Subcutaneous adipose tissue (tissue), 4 donors: ENCODE measurements around the gene IL6ST. TPM values are rescaled to one million over a fixed set of nuclear protein-coding genes. Genes with fewer than 3 reads are reported as not detected.

Experiments used
- total RNA-seq, 4 donors: library from RNA; depleted of rRNA; stranded (reverse); fragments of >200 nt; gene quantifications; one replicate each; pipeline ENCODE4 v1.1.0, GENCODE V29; 2016
- TF ChIP-seq, protein P1 (sequence below): fragments of 450-650 bp; IDR thresholded peaks from one replicate; pipeline ENCODE4 v1.5.1; 2016; ENCODE audit warnings: low read depth, mild to moderate bottlenecking, control low read depth, antibody characterized with exemption, moderate library complexity

The IL6ST gene
- total RNA-seq, 4 donors from 2014 or later = 445 to 681 (median 552) TPM

DNA sequence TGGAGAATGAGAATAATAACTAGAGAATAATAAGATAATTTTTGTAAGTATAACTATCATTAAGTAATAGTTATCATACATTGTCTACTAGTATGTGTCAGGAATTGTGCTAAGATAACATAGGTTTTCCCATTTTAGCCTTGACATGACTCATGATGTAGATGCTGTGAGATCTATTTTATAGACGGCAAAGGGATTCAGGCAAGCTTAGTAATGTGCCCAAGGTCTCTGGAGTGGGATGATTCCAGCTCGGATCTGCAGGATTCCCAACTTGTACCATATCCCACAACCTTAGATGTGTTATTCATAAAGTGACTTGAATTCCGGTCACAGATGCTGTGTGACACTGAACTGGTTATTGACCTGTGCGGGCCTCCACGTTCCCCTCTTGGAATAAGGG is 92.1 kb downstream of the IL6ST start:
- TF ChIP-seq, protein P1, sequence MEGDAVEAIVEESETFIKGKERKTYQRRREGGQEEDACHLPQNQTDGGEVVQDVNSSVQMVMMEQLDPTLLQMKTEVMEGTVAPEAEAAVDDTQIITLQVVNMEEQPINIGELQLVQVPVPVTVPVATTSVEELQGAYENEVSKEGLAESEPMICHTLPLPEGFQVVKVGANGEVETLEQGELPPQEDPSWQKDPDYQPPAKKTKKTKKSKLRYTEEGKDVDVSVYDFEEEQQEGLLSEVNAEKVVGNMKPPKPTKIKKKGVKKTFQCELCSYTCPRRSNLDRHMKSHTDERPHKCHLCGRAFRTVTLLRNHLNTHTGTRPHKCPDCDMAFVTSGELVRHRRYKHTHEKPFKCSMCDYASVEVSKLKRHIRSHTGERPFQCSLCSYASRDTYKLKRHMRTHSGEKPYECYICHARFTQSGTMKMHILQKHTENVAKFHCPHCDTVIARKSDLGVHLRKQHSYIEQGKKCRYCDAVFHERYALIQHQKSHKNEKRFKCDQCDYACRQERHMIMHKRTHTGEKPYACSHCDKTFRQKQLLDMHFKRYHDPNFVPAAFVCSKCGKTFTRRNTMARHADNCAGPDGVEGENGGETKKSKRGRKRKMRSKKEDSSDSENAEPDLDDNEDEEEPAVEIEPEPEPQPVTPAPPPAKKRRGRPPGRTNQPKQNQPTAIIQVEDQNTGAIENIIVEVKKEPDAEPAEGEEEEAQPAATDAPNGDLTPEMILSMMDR = no peak

- TF ChIP-seq, protein P1 = no peak
Measured at GRCh38 chr5:55900776-55901175, 94.0 kb downstream of the IL6ST start.

GRCh38 chr5:55900068-55900467 is 94.7 kb downstream of the IL6ST start:
- TF ChIP-seq, protein P1 = no peak

DNA sequence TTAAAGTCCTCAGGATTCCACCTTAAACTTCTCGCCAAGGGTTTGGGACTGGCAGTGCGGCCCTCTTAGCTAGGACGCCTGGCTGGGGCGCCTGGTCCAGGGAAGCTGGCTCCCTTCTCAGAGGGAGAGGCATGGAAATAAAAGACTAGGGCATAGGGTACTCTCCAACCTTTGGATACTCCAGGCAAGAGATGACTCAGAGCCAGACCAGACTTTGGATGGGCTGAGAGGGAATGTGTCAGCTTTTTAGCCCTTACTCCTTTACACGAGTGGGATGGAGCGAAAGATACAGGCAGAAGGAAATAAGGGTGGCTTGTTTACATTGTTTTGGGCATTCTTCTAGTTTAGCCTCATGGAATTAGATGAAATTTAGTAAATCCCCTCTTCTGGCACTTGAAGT is 95.4 kb downstream of the IL6ST start:
- TF ChIP-seq, protein P1 = no peak

DNA sequence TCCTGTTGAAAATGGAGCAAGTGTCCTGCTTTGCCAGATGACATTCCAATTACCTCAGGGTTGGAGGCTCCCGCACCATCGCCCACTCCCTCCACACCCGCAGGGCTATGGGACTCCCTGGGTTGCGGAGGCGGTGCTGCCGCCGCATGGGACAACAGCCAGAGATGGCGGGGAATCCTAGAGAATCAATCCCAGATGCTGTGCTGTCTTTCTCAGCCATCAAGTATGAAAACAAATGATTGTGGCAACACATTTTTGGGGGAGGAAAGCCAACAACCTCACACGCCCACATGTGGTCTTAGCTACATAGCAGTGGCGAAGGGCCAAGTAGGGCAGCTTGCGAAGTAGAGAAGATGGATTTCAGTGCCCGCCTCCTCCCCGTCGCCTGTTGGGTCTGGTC is 96.9 kb downstream of the IL6ST start:
- TF ChIP-seq, protein P1 = no peak

DNA sequence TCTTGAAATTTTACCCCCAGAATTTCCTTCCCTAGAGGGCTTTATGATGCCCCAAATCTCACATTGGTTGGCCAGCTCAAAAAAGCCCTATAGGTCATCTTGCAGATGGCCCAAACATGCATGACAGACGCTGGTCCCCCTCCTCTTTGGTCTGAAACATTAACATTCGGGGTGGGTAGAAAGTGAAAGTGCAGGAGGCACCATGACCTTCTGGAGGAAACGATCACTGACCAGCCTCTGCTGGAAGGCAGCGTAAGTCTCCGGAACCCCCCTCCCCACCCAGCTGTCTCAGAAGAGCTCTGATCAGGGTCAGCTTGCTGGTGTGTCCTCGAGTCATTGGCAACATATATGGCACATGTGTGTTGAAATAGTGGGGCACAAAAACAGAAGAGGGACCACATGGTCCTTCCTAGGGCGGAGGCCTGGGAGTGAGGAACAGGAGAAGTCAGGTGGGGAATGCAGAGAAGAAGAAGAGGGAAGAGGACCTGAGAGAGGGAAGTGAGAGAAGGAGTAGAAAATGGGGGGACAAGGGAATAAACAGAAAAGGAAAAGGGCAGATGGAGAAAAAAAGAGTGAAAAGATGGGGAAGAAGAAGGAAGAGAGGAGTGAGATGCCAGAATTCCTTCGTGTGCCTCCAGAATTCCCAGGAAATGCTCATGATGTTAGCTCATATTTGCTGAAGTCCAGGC is 97.4 kb downstream of the IL6ST start:
- TF ChIP-seq, protein P1 = no peak

DNA sequence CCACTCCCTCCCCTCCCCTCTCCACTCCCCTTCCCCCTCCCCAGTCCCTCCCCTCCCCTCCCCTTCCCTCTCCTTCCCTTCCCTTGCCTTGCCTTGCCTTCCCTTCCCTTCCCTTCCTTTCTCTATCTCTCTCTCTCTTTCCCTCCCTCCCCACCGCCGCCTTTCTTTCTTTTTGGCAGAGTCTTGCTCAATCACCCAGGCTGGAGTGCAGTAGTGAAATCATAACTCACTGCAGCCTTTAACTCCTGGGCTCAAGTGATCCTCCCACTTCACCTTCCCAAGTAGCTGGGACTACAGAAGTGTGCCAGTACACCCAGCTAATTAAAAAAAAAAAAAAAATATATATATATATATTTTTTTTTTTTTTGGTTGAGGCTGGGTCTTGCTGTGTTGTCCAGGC is 98.1 kb downstream of the IL6ST start:
- TF ChIP-seq, protein P1 = no peak
